Medulla oblongata (tissue), 1 donor: ENCODE data around the gene ZFYVE28.

ENCODE experiments used
- DNase-seq: peaks from one replicate; pipeline ENCODE4 v3.0.0-alpha.2; 2015; ENCODE audit errors: extremely low spot score

ZFYVE28 gene

DNA sequence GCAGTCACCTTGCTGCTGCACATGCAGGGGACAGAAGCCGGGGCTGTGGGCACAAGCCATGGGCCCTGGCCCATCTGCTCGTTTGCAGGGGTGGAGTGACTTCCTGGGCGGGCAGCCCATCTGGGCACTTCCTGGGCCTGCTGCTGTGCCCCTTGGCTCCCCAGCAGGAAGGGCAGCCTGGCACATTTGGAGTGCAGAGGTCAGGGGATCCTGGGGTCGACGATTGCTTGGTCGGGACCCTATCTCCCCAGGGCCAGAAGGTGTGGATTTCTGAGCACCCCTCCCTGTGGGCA, 145.7 kb downstream of the ZFYVE28 start:
- DNase-seq = no peak

DNA sequence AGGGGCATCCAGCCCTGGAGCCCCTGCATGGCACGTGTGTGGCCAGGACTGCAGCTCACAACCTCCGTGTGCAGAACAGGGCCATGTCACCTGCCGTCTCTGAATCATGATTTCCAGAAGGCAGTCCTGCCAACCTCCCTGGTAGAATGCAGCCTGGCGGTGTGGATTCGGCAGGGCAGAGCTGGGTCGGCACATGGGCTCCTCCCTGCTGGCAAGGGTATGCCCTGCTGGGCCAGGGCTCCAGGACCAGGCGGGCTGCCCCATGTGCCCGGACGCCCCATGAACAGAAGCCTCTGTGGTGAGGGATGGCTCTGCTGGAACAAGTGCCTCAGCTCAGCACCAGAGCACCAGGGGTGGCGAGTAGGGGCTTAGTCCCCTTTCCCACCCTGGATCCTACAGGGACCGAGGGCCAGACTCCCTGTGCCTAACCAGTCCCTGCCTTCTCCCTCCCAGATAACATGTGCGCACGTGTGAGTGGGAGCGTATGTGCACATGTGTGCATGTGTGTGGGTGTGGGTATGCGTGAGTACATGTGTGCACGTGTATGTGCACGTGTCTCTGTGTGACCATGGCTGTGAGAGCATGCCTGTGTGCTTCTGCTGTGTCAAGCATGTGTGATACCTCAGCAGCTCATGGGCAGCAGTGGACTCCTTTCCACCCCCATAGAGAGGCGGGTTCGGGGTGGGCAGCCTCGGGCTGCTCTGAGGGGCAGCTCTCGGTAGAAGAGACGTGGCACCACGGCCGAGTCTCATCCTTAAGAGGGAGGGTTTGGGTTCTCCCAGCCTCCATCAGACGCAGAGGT, 146.2 kb downstream of the ZFYVE28 start:
- no peak for DNase-seq

DNA sequence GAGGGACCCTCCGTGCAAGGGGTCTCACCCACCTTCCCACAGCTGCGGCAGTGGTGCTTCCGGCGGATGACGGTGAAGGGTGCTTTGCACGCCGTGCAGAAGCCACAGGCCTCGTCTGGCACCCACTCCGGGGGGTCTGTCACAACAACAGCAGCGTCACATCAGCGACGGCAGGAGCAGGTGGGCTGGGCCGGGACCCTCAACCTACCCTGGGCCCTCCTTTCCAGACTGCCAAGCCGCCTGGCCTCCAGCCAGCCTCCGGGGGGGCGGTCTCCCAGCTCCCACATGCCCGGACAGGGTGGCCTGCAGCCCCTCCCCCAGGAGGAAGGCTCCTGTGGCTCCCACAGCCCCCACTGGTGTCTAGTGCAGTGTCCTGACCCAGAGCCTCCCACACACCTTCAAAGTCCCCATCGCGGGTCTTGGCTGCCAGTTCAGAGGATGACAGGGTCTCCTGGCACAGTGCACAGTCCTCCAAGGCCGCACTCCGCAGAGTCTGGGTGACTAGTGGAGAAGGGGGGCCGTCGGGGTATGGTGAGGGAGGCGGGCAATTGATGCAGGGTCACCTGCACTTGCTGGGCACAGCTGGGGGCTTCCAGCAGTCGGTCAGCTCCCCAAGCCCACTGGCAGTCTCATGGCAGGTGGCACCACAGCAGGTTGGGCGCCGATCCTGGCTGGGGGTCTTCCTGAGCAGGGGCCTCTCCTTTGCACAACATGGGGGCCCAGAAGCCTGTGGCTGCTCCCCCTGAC, 147.0 kb downstream of the ZFYVE28 start:
- DNase-seq = no peak

DNA sequence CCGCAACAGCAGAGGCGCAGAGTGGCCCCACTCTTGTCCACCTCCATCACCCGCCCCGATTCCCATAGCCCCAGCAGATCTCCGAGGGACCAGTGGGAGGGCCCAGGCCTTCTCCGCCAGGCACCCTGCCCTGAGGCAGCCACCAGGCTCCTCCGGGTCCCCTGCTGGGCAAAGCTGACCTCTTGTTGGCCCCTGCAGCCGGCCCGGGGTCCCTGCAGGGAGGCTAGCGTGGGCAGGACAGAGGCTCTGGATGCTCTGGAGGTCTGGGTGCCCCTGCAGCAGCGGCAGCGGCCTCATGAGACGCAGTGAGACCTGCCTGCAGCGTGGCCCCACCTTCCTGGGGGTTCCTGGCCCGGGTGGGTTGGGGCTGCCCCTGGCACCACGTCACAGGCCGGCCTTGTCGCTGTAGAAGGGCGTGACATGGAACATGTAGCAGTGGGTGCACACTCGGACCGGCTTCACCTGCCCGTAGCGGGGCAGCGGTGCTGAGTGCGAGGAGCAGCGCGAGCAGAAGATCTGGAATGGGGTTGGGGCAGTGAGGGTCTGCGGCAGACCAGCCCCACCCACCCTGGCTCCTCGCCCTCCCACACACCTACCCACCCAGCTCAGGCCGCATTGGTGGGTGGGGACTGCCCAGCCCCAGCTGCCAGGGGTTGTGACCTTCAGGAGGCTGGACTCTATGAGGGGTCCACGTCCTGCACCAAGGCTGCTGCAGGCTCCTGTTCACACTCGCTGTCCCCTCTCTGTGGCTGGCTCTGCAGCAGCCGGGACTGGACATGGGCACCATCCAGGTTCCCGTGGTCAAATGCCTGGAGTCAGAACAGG, 147.9 kb downstream of the ZFYVE28 start:
- no peak for DNase-seq

DNA sequence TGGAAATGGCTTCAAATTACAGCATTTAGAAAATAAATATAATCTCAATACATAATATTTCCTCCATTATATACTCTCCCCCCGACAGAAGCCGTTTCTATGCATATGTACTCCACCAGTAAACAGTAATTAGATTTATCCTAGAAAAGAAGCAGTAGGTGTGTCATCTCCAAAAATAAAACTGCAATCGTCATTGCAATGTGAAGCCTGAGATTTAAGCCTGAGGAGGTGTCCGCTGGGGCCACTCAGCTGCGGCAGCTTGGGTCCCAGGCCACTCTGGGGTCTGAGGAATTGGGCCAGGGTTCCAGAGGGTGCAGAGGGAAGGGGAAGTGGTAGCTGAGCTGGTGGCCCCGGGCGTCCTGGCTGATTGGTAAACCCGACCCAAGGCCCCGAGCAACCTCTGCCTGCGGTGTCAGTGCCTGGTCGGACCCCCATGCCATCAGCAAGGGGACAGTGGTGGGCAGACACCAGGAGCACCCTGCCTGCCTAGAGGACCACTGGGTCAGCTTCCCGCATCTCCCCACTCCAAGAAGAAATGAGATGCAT, 148.8 kb downstream of the ZFYVE28 start:
- no peak for DNase-seq

DNA sequence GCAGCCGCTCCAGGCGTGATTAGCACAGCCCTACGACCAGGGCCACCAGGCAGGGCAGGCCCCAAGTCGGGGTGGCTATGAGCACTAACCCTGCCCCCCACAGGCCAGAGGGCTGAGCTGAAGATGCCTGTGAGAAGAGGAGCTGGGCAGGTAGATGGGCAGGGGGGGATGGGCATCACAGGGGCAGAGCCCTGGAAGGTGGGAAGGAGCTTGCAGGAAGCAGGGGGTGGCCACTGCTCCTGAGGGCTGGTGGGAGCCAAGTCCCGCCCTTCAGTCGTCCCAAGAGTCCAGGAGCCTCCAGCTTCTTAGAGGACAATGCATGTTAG, 149.3 kb downstream of the ZFYVE28 start:
- no peak for DNase-seq

DNA sequence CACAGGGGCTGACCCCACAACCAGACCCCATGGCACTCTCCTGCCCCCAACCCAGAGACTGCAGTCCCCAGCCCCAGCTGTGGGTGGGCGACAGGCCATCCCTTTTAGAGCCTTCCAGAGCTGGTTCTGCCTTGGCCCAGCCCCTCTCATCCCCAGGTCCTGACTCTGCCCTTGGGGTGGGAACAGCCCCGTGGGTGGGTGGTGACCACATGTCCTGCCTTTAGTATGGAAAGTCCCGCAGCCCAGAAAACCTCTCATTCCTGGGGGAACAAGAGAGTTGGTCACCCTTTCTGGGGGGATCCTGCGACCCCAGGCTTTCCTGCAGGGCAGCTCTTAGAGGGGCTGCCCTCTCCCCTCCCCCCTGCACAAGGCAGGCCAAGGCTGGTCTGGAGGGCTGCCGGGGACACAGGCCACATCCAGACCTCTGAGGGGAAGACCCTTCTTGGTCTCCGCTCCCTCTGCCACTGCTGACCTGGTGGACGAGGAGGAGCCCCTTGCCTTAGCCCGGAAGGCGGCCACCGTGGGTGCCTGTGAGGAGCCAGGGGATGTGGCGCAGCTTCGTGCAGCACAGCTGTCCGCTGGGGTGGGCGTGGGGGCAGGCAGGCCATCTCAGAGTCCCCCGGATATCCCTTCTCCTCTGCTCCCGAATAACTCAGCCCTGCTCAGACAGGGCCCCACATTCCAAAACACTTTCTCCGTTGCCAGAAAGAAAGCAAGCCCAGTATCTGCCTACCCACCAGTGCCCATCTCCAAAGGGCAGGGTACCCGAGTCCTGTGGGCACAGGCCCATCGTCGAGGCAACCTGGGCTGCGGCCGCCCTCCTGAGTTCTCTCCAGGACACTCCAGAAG, 149.9 kb downstream of the ZFYVE28 start:
- DNase-seq = no peak

DNA sequence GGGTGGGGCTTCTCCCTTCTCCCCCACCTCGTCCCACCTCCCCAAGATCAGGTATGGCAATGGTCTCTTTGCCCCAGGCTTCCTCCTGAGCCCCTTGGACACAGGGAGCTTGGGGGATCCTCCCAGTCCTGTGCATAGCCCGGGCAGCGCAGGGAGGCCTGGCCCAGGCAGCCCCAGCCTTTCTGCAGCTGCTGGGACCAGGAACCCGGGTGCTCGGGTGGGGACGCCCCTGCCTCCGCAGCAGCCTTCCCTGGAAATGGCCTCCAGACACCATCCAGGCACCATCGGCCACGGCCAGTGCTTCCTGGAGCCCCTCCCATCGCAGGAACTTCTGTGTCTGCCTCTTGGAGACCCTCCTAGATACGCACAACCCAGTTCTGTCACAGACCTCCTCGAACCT, 150.6 kb downstream of the ZFYVE28 start:
- no peak for DNase-seq

DNA sequence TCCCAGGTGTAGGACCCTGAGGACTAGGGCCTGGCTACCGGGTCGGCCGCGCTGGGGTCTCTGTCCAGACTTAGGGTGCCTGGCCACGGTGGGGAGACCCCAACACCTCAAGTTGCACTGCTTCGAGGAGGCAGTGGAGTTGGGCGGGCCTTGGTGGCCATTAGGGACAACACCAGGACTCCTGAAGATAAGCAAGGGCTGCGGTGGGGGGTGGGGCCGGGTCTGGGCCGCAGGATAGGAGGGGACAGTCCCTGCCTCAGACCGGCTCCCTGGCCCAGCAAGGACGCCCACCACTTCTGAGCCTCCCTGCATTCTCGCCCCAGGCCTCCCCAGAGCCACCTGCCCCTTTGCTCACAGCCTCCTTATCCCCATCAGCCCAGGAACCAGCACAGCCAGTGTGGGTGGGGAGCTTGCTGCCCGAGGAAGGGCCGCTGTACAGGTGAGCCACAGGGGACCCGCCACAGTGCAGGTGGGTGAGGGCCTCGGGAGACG, 151.1 kb downstream of the ZFYVE28 start:
- DNase-seq = no peak

DNA sequence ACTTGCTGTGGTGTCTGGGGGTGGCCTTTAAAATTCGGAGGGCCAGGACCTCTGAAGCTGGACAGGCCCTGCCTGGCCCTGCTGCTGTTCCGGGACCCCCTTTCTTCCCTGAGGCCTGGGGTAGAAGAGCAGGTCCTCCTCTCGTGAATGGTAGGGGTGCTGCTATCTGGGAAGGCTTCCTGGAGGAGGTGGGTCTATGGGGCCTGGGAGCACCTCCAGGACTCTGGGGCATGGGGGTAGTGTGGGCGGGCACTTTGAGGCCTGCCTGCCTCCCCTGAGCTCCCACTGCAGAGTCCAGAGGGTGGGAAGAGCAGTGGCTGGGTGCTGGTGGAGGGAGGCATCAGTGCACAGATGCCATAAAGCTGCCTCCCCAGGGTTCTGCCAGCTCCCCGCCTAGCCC, 151.6 kb downstream of the ZFYVE28 start:
- no peak for DNase-seq

DNA sequence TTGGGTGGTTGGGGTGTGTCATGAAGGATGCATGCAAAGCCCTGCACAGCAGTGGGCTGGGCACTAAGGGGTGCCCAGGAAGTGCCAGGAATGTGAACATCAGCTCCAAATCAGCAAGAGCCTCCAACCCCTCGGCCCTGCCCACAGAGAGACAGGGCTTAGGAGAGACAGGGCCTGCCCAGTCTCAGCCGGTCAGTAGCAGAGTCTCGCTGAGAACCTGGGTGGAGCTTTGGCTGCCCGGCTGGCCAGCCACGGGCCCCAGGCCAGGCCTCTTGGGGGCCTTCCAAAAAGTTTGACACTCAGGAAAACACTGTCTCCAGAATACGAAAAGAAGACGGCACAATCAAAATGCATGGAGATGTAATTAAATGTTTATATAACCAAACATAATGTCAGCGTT, 152.3 kb downstream of the ZFYVE28 start:
- peak; percentile 74 for DNase-seq

DNA sequence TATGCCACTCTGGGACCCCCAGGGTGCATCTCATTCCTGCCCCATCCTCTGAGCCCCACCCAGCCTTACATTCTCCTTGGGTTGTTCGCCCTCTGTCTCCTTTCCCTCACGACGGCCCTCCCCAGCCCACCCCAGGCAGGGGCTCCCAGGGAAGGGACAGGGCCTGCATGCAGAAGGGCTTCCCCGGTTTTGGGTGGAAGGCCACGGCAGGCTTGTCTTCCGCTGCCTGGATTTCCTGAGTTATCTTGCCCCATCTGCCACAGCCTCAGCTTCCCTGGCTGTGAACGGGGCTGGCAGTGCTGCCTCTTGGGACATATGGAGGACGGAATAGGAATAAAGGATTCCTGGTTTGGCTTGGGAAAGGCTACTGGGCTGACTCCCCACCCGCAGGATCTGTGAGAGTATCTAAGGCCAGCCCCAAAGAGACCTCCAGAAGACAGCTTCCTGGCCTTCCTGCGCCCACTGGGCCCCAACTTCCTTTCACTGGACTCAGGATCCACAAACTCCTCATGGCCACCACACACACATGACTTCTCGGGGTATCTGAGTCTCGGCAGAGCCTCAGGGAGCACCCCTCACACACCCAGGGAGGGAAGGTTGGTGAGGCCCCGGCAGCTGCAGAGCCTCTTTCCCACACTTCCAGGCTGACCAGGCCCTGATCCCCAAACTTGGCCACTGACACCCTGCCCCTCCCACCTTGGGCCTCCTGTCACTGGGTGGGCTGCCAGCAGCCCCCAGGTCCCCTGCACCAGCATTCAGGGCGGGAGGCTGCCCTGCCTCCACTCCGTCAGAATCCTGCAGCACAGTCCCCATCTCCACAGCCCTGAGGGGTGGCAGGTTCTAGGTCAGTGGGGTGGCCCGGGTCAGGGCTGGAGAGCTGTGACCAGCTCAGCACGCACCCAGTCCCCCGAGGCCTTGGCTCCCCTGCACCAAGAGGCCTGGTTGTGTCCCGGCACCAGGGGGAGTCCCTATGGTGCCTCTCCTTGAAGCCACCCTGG, 153.0 kb downstream of the ZFYVE28 start:
- DNase-seq = no peak

DNA sequence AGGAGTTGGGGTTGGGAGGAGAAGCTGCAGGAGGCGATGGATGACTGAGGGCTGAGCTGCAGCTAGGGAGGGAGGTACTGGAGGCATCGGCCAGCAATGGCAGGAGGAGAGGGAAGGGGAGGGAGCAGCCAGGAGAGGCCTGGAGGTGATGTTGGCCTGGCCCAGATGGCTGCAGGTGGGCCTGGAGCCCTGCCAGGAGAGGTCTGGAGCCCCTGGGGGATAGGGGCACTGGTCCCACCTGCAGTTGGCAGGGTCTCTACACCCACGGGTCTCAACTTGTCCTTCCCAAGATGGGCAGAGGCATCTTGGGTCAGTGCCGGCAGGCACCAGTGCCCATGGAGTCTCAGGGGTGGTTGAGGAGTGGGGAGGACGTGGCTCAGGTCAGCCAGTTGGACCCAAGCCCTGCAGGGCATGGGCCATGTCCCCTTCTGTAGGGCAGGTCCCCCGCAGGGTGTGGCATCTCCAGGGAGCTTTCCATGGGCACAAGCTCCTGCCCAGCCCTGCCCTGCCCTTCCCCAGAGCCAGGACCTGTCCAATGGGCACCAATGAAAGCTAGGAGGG, 153.9 kb downstream of the ZFYVE28 start:
- no peak for DNase-seq

DNA sequence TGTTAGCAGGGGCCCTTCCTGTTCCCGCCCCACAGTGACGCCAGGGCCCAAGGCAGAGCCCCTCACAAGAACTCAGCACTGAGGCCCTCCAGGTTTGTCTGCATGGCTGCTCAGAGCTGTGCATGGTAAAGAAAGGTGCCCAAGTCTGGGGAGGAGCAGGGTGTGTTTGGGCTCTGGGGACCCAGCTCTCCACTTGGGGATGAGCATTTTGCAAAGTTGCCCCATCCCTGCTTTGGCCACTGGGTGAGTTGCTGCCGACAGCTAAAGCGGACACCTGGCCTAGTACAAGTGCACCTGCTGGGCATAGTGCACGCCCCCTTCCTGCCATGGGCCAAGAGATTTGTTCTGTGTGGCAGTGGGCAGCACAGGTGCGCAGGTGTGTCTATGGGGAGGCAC, 154.5 kb downstream of the ZFYVE28 start:
- no peak for DNase-seq

DNA sequence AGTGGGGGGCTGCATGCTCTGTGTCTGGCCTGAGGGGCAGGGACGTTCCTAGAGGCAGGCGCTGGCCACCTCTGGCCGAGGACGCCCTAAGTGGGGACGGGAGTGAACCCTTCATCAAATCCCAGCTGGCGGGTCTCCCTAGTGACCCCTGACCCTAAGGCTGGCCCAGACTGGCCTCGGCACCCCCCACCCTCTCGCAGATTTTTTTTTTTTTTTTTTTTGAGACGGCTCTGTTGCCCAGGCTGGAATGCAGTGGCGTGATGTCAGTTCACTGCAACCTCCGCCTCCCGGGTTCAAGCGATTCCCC, 155.5 kb downstream of the ZFYVE28 start:
- no peak for DNase-seq

DNA sequence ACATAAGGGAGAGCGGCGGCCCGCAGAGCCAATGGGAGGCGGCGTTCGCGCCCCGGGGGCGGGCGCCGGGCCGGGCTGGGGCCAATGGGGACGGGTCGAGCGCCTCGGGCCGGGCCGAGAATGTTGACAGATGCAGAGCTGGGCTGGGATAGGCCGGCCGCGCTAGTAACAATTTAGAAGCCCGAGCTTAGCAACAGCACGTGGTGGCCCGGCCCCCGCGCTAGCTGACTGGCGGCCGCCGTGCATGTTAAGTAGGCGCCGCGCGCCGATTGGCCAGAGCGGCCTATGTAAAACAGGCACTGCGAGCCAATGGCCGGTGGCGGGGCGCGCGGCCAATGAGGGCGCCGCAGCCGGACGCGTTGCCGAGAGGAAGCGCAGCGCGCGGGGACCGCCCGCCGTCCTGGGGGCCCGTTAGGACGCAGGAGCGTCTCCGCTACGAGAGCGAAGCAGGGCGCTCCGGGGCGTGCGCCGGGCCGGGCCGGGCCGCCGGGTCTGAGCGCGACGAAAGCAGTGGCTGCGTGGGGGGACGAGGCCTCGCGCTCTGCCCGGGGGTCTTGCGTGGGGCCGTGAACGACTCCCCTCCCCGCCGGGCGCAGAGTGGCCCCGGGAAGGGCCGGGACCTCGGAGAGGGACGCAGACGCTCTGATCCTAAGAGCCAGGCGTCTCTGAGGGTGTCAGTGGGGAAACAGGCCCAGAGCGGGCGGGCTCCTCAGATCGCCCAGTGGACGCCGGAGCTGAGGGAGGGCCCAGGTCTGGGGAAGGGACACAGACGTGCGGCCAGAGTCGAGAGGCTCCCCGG, 156.1 kb downstream of the ZFYVE28 start:
- DNase-seq = peak; percentile 99

DNA sequence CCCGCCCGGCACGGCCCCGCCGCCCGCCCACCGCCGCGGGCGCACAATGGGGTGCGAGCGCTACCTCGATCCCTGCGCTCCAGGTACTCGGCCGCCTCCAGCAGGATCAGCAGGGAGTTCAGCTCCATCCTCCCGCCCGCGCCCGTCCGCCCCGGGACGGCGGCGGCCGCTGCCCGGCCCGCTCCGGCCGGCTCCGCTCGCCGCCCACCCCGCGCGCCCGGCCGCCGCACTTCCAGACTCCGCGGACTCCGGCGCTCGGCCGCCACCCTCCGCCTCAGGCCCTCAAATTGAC, 156.6 kb downstream of the ZFYVE28 start, which contains the start of gene MXD4:
Gene MXD4 (minus strand): TSS at position 257 of the 292 bp plus-strand sequence. CDS start 129 bp downstream, at position 128.
- DNase-seq = no peak

DNA sequence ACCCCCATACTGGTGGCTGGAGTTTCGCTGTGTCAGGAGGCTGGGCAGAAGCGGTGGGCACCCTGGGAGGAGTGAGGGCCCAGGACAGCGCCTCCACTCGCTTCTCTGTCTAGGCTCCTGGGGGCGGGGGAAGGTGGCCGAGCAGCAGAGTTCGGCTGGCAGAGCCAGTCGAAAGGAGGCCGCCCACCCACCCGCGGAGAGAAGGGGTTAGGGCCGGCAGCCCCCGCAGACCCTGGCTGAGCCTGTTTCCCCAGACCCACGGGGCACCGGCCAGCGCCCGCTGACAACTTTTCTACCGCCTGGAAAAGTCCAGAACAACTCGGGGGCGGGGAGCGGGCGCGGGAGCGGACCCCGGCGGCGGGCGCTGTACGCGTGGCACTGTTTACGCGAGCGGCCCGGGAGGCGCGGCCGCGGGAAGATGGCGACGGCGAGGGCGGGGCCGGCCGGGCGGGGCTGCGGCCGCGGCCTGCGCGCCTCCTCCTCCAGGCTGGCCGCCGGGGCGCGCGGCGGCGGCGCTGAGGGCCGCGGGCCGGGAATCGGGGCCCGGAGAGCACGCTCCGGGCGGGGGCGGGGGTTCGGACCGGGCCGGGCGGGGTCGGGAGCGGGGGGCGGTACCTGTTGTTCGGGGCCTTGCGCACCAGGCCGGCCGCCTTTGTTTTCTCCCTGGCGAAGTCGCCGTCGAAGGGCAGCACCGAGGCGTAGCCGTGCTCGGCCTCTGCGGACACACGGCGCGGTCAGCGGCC, 157.2 kb downstream of the ZFYVE28 start:
- peak; percentile 43 for DNase-seq
